Activated CD4-positive, alpha-beta T cell treated with anti-CD3 and anti-CD28 coated beads, Interleukin-2, amount 50 U/mL, for 24 hours (primary cell): Measurements from ENCODE around the gene CTDP1.

ENCODE experiments used
- DNase-seq, 2 donors: peaks; one replicate each; pipeline ENCODE4 v3.0.0-alpha.2; 2020; ENCODE audit warnings: low read depth in 1 of 2, low spot score in 1 of 2

Gene CTDP1

GRCh38 chr18:79756826-79757225, 77.2 kb downstream of the CTDP1 start:
- DNase-seq, result no peak

- no peak for DNase-seq
Measured at GRCh38 chr18:79760348-79760747, 80.7 kb downstream of the CTDP1 start.

DNA sequence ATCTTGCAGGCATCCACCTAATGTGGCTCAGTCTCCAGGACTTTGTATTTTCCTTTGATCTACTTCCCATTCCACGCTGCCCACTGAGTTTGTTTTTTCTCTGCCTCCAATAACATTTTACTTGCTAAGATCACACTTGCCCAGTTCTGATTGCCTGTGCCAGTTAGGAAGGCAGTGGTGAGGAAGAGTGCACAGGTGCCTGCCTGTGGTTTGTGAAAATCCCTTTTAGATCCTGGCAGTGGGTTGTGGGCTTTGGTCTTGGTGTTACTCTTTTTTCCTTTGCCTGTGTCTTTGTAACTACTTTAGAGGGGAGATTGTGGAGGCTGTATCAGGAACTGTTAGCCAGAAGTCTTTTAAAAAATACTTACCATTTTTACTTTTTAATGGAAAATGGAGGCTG, 81.3 kb downstream of the CTDP1 start:
- DNase-seq, result no peak

DNA sequence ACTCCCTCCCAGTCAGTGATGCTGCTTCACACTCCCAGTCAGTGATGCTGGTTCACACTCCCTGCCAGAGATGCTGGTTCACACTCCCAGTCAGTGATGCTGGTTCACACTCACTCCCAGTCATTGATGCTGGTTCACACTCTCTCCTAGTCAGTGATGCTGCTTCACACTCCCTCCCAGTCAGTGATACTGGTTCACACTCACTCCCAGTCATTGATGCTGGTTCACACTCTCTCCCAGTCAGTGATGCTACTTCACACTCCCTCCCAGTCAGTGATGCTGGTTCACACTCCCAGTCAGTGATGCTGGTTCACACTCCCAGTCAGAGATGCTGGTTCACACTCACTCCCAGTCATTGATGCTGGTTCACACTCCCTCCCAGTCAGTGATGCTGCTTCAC, 83.8 kb downstream of the CTDP1 start:
- DNase-seq, result no peak

DNA sequence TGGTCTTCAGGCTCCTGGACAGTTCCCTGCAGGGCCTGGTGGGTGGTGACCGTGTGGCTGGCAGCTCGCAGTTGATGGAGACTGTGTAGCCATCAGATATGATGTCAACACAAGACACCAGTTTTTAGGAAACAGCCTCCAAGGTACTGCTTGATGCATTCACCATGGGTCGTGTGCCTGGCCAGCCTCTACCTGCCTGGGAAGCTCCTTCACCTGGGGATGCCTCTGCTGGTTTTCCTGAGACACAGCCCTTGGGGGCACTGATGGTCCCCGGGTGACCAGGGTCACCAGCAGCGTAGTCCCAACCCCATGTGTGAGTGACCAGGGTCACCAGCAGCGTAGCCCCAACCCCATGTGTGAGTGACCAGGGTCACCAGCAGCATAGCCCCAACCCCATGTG, 84.5 kb downstream of the CTDP1 start:
- DNase-seq, result no peak

GRCh38 chr18:79765491-79766245, 86.1 kb downstream of the CTDP1 start:
- no peak for DNase-seq

- DNase-seq, result no peak
Measured at GRCh38 chr18:79766308-79766707, 86.7 kb downstream of the CTDP1 start.

DNA sequence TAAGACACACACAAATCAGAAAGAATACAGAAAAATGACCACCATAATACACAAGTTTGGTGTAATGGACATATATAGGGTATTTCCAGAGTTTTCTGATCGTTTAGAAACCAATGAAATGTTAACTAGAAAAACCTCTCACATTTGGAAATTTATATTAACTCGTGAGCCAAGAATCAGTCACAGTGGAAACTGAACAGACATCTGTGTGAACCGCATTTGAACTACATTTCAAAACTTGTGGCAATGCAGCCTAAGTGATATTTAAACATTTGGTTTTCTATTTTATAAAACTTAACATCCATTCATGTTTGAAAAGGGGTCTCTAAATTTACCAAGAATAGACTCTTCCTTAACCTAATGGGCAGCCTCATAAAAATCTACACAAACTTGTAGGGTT, 89.1 kb downstream of the CTDP1 start:
- no peak for DNase-seq

GRCh38 chr18:79769698-79770500, 90.3 kb downstream of the CTDP1 start:
- no peak for DNase-seq

DNA sequence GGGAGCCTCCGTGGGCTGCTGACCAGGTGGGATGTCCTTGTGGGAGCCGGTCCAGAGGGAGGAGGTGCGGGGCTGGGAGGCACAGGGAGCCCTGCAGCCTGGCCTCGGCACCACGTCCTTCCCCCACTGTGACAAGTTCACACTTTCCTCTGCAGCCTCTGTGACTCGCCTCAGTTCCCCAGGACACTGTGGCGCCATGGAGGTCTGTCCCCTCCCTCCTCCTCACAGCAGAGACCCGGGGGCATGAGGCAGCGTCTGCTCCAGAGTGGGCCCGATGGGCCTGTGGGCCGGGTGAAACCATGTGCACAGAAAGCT, 90.9 kb downstream of the CTDP1 start:
- no peak for DNase-seq

GRCh38 chr18:79770826-79771225, 91.2 kb downstream of the CTDP1 start:
- no peak for DNase-seq

DNA sequence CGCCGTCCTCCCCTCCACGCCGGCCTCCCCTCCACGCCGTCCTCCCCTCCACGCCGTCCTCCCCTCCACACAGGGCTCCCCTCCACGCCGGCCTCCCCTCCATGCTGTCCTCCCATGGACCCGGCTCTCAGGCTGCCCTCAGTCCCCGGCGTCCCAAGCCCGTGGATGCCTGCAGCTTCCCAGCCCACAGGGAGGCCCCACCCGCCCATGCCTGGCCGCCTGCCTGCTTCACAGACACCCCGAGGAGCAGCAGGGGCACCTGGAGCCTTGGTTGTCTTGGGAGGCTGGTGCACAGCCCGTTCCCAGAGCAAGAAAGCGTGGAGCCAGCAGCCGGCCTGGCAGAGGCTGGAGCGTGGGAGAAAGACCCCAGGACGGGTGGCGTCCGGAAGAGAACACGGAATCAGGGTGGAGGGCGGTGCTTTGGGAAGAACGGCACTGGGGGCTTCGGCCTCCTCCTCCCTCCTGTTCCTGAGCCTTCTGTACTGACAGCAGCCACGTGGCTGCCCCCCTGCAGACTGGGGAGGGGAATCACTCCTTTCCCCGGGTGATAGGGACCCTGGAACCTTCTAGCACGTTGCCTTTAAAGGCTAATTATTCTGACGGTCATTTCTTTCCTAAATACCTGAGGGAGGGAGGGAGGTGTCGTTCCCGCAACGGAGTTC, 92.0 kb downstream of the CTDP1 start:
- DNase-seq, result no peak

DNA sequence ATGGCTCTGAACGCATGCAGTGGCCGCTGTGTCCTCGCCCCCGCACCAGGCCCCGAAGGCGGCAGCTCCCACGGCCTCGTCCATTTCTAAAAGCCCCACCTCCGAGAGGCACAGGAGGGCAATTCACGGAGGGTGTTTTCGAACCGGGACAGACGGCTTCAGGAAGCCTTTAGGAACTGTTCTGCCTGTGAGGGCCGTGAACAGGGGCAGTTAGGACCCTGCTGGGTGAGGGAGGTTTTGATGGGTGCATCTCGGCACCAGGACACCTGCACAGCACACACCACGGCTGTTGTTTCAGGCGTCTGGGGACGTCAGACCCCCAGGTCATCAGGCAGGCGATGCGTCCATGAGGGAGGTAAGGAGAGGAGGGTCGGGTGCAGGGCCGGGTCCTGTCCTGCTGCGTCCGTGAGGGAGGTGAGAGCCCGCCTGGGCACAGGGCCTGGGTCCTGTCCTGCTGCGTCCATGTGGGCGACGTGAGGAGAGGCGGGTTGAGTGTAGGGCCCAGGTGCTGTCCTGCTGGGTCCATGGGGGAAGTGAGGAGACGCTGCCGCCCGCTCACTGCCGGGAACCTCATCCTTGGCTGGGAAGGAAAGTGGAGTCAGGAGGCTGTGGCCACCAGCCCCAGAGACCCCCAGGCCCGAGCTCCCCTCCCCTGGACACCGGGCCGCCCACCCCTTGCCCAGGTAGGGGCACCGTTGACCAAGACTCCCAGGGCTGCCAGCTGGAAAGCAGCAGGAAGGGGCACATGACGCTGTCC, 92.7 kb downstream of the CTDP1 start:
- DNase-seq, result no peak

DNA sequence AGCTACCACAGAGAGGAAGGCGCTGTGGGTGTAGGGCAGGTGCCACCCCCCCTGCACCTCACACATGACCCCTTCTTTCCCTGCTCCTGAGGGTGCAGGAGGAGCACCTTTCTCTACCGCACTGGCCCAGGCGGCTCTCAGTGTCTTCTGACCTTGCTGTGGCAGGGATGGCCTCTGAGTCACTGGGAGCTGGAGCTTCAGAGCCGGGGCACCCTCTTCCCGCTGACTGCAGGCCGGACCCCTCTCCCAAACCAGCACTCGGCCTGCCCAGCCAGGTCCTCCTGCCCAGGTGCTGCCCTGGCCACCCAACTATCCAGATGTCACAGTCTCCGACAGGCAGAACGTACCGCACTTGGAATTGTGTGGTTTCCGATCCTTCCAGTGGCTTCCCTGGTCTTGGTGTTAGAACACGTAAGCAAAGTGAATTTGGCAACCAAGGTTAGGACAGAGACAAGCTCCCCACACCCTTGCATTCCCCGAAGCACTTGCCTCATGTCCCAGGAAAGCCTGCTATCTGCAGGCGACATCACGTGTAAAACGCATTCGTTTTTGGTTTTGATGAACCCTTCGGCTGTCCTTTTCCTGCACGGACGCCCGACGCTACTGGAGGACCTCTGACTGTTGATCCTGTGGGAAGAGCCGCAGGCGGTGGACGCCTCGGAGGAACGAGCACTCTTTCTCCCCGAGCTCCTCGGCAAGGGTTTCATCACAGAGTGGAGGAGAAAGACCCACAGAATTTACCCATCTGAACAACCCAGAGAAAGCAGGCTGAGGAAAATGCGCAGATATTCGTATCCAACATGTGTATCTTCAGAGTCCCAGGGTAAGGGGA, 93.5 kb downstream of the CTDP1 start:
- DNase-seq, result no peak

DNA sequence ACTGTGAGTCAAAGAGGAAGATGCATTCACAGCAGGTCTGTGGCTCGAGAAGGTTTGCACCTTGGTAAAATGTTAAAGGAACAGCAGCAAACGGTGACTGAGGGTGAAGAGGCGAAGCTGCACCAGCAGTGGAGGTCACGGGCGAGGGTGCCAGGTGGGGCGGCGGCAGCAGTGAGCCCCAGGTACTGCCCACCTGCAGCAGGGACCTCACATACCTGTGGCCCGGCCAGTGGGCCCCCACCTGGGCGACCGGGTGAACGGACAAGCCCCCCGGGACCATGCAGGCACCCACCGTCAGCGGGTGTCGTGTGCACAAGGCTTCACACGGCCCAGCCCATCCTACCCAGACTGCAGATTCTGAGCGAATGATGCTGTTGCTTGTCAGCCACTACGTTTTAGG, 94.5 kb downstream of the CTDP1 start:
- DNase-seq, result no peak

GRCh38 chr18:79775441-79776221, 96.0 kb downstream of the CTDP1 start:
- DNase-seq, result no peak

DNA sequence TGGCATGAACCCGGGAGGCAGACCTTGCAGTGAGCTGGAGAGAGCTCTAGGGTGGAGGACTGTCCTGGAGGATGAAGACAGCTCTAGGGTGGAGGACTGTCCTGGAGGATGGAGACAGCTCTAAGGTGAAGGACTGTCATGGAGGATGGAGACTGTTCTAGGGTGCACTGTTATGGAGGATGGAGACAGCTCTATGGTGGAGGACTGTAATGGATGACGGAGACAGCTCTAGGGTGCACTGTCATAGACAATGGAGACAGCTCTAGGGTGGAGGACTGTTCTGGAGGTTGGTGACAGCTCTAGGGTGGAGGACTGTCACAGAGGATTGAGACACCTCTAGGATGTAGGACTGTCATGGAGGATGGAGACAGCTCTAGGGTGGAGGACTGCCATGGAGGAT, 97.1 kb downstream of the CTDP1 start:
- DNase-seq, result no peak

DNA sequence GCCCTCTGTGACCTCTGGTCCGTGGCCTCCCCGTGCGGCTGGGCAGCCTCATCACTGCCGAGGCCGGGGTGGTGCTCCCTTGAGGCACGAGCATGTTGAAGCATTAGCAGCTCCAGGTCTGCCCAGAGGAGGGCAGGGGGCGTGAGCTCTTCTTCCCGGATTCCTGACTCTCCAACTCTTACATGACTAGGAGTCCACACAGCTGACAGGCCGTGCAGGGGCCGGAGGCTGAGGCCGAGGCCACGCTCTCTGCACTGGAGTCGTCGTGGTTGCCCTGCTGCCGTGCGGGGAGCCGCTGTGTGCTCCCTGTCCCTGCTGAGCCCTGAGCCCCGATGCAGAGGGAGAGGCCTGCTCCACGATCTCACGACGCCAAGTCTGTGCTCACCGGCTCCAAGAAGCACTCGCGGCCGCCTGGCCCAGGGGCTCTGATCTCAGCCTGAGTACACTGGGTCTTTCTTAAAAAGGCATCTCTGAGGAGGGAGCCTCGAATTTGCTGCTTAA, 98.7 kb downstream of the CTDP1 start:
- no peak for DNase-seq

DNA sequence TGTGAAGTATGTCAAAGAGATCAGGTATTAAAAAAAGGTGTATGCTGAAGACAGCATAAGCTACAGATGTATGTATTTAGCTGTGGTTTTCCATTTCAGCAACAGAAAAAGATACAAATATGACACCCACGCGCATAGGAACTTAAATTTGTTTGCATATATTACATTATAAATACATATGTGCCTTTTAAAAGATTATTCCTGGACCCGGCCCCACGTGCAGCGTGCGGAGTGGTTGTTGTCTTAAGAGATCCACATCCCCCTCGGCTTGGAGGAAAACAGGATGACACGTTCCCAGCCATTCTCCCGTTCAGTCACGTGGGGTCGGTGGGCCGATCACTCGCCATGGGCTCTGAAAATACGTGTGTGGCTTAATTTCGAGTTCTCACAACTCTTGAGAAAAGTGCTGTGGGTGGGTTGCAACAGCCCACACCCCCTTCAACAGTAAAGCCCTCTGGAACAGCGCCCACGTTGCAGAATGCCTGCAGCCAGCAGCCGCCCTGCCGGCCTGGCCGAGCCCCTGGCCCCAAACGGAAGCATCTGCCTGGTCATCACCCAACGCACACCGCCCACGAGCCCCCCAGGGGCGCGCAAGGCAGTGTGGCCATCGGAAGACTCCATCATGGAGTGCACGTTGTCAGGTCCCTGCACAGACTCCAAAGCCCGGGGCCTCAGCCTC, 99.6 kb downstream of the CTDP1 start:
- no peak for DNase-seq
